ENCODE data around the gene DEUP1. TPM values are rescaled to one million over a fixed set of nuclear protein-coding genes. Genes with fewer than 3 reads are reported as not detected.

Gene DEUP1
- total RNA-seq, 1 experiment from 2014 or later: 0.44 TPM

- Mint-ChIP-seq H3K4me1 (peaks cover 53% of the 10 kb centered on the region), H3K4me3 (no peak overlapping the region), H3K9me3 (no peaks in the 10 kb centered on the region), H3K27me3 (ENCODE audit: low read depth) (no peaks in the 10 kb centered on the region), H3K27ac (no peak overlapping the region), H3K36me3 (peaks cover 3% of the 10 kb centered on the region; the same call in 1 of the 2 replicates)
- POLR2A ChIA-PET: interaction anchor here (0.6 kb wide), 1 partner anchor 260 kb away, joined by 3 read pairs; the partner anchor contains the start of genes C11orf54 and TAF1D
- TF ChIP-seq HMGA2 (CRISPR knock-in tag; IDR thresholded peaks at IDR 0.05): no peak
- no peak for TF ChIP-seq ZNF416 (CRISPR knock-in tag; IDR thresholded peaks at IDR 0.05)
- TF ChIP-seq ZNF423 (CRISPR knock-in tag; IDR thresholded peaks at IDR 0.05): no peak
- no peak for TF ChIP-seq PRDM15 (CRISPR knock-in tag; IDR thresholded peaks at IDR 0.05)
- DNase-seq (ENCODE audit: low spot score): no peak
- no peak for ATAC-seq
- CTCF ChIA-PET: interaction anchor here (1.0 kb wide), 1 partner anchor 61 kb away, joined by 5 read pairs; the partner anchor contains the start of gene SMCO4
Observed at GRCh38 chr11:93481696-93482095, 151.2 kb downstream of the DEUP1 start.

GRCh38 chr11:93482556-93482955 lies 152.0 kb downstream of the DEUP1 start:
- ATAC-seq (no peak), DNase-seq (ENCODE audit: low spot score) (no peak)
- no peak overlapping the region for H3K27ac Mint-ChIP-seq
- H3K27me3 Mint-ChIP-seq (ENCODE audit: low read depth): no peaks in the 10 kb centered on the region
- ChIA-PET POLR2A (no interaction called here), CTCF (no interaction called here)
- H3K4me3 Mint-ChIP-seq: no peak overlapping the region
- peaks cover 45% of the 10 kb centered on the region for H3K4me1 Mint-ChIP-seq
- H3K9me3 Mint-ChIP-seq: no peaks in the 10 kb centered on the region
- TF ChIP-seq KAT7 (CRISPR knock-in tag; IDR thresholded peaks at IDR 0.05; ENCODE audit: borderline replicate concordance) (no peak), GRHL2 (CRISPR knock-in tag; IDR thresholded peaks at IDR 0.05; ENCODE audit: insufficient replicate concordance, severe bottlenecking) (no peak)
- H3K36me3 Mint-ChIP-seq: peaks cover 3% of the 10 kb centered on the region; the same call in 1 of the 2 replicates

GRCh38 chr11:93484716-93485115 lies 154.2 kb downstream of the DEUP1 start:
- TF ChIP-seq PRDM15 (CRISPR knock-in tag; IDR thresholded peaks at IDR 0.05) (no peak), ZNF232 (CRISPR knock-in tag; IDR thresholded peaks at IDR 0.05) (no peak), NFE2L1 (CRISPR knock-in tag; IDR thresholded peaks at IDR 0.05) (no peak), MLX (CRISPR knock-in tag; IDR thresholded peaks at IDR 0.05) (no peak), CREB1 (CRISPR knock-in tag; IDR thresholded peaks at IDR 0.05) (no peak), FOXP1 (CRISPR knock-in tag; IDR thresholded peaks at IDR 0.05; ENCODE audit: borderline replicate concordance) (no peak), ZNF263 (CRISPR knock-in tag; IDR thresholded peaks at IDR 0.05; ENCODE audit: low read depth) (no peak), ZNF219 (CRISPR knock-in tag; IDR thresholded peaks at IDR 0.05; ENCODE audit: borderline replicate concordance) (no peak), ZNF138 (CRISPR knock-in tag; conservative IDR thresholded peaks at IDR 0.05) (no peak), MXD4 (CRISPR knock-in tag; IDR thresholded peaks at IDR 0.05; ENCODE audit: borderline replicate concordance) (no peak), FOXP4 (CRISPR knock-in tag; IDR thresholded peaks at IDR 0.05) (no peak), ZMAT4 (CRISPR knock-in tag; IDR thresholded peaks at IDR 0.05) (no peak), NR2C2 (CRISPR knock-in tag; IDR thresholded peaks at IDR 0.05) (no peak), KAT7 (CRISPR knock-in tag; IDR thresholded peaks at IDR 0.05; ENCODE audit: borderline replicate concordance) (no peak), ELF4 (CRISPR knock-in tag; IDR thresholded peaks at IDR 0.05; ENCODE audit: low read depth) (no peak), ATF1 (CRISPR knock-in tag; IDR thresholded peaks at IDR 0.05) (no peak), OVOL2 (CRISPR knock-in tag; IDR thresholded peaks at IDR 0.05; ENCODE audit: borderline replicate concordance) (no peak), GABPB1 (CRISPR knock-in tag; IDR thresholded peaks at IDR 0.05) (no peak)

More at GRCh38 chr11:93484716-93485115, 154.2 kb downstream of the DEUP1 start:
- Mint-ChIP-seq H3K36me3 (peaks cover 3% of the 10 kb centered on the region; the same call in 1 of the 2 replicates), H3K4me3 (no peak overlapping the region), H3K27ac (no peak overlapping the region), H3K4me1 (peaks cover 23% of the 10 kb centered on the region), H3K27me3 (ENCODE audit: low read depth) (no peaks in the 10 kb centered on the region), H3K9me3 (no peaks in the 10 kb centered on the region)
- ChIA-PET CTCF (interaction anchor here (1.2 kb wide), 1 partner anchor 58 kb away, joined by 3 read pairs; no protein-coding TSS in a partner anchor), POLR2A (no interaction called here)
- ATAC-seq (no peak), DNase-seq (ENCODE audit: low spot score) (no peak)
